Thyroid gland (tissue), 4 donors: ENCODE results near the gene KCTD1.

ENCODE experiments used
- POLR2A ChIP-seq, 2 donors: fragments of 450-650 bp; IDR thresholded peaks; one replicate each; pipeline ENCODE4 v1.6.1; 2017; ENCODE audit warnings: antibody characterized with exemption in 2 of 2, mild to moderate bottlenecking in 2 of 2, moderate library complexity in 1 of 2
- TF ChIP-seq, protein P1 (sequence below), 6 experiments: fragments of 200-600 bp in 3 of 6; fragments of 450-650 bp in 3 of 6; sonication (generic) in 3 of 6; IDR thresholded peaks; one replicate each; pipeline ENCODE4 v1.5.1; 2016 to 2019; ENCODE audit warnings: antibody characterized with exemption in 6 of 6, mild to moderate bottlenecking in 2 of 6, inconsistent platforms in 1 of 6, moderate library complexity in 1 of 6

- TF ChIP-seq, protein P1, sequence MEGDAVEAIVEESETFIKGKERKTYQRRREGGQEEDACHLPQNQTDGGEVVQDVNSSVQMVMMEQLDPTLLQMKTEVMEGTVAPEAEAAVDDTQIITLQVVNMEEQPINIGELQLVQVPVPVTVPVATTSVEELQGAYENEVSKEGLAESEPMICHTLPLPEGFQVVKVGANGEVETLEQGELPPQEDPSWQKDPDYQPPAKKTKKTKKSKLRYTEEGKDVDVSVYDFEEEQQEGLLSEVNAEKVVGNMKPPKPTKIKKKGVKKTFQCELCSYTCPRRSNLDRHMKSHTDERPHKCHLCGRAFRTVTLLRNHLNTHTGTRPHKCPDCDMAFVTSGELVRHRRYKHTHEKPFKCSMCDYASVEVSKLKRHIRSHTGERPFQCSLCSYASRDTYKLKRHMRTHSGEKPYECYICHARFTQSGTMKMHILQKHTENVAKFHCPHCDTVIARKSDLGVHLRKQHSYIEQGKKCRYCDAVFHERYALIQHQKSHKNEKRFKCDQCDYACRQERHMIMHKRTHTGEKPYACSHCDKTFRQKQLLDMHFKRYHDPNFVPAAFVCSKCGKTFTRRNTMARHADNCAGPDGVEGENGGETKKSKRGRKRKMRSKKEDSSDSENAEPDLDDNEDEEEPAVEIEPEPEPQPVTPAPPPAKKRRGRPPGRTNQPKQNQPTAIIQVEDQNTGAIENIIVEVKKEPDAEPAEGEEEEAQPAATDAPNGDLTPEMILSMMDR (IDR thresholded peaks at IDR 0.05) = no peak
- TF ChIP-seq POLR2A (IDR thresholded peaks at IDR 0.05) = no peak
These were observed 11.7 kb downstream of the KCTD1 start for GRCh38 chr18:26536664-26537063.
